Immature natural killer cell (primary cell): ENCODE results near the gene LRSAM1. TPM values are rescaled to one million over a fixed set of nuclear protein-coding genes. Genes with fewer than 3 reads are reported as not detected.
"Not testable (repeated sequence)": the region's sequence is repeated elsewhere in the genome, so short reads cannot be mapped to it uniquely, and the experiment has no call there.

ENCODE experiments used
- DNase-seq, 3 donors: peaks; one replicate each; pipeline ENCODE4 v3.0.0; 2022; ENCODE audit warnings: mixed read lengths in 1 of 3
- H3K27ac Mint-ChIP-seq, 6 donors: one replicate each; pipeline ENCODE4 v1.8.0; 2020; ENCODE audit warnings: mixed read lengths in 6 of 6, mild to moderate bottlenecking in 5 of 6, inconsistent platforms in 4 of 6, moderate library complexity in 3 of 6
- H3K27me3 Mint-ChIP-seq, 3 donors: one replicate each; pipeline ENCODE4 v1.8.0; 2020 to 2021; ENCODE audit warnings: low read depth in 3 of 3, mild to moderate bottlenecking in 3 of 3, mixed read lengths in 3 of 3, moderate library complexity in 3 of 3, inconsistent platforms in 1 of 3
- H3K36me3 Mint-ChIP-seq, 3 donors: one replicate each; pipeline ENCODE4 v1.8.0; 2020; ENCODE audit warnings: mixed read lengths in 3 of 3, inconsistent platforms in 2 of 3, mild to moderate bottlenecking in 2 of 3
- H3K4me1 Mint-ChIP-seq, 2 donors: one replicate each; pipeline ENCODE4 v1.8.0; 2020; ENCODE audit warnings: inconsistent platforms in 2 of 2, mild to moderate bottlenecking in 2 of 2, mixed read lengths in 2 of 2, moderate library complexity in 1 of 2
- H3K4me3 Mint-ChIP-seq, 5 donors: one replicate each; pipeline ENCODE4 v1.8.0; 2020; ENCODE audit warnings: mild to moderate bottlenecking in 5 of 5, mixed read lengths in 5 of 5, inconsistent platforms in 3 of 5, moderate library complexity in 3 of 5
- H3K9me3 Mint-ChIP-seq, 6 donors: one replicate each; pipeline ENCODE4 v1.8.0; 2020; ENCODE audit warnings: mild to moderate bottlenecking in 6 of 6, mixed read lengths in 6 of 6, inconsistent platforms in 4 of 6, moderate library complexity in 3 of 6
- polyA plus RNA-seq, 3 donors: library from polyadenylated mRNA; unstranded; fragments of 300-500 nt; fragmentation: Illumina TruSeq; gene quantifications; one replicate each; pipeline ENCODE4 v1.2.3, GENCODE V29; 2021

LRSAM1 gene
- polyA plus RNA-seq, 3 donors from 2014 or later, result 2.7 to 6.4 (median 4.4) TPM

- Mint-ChIP-seq H3K27me3 (peaks cover 11 to 13% (median 13%) of the 10 kb centered on the region in 3 donors), H3K9me3 (no peaks in the 10 kb centered on the region), H3K27ac (peak overlapping the region in 4 of 6 donors; percentile 66 to 91 (median 80)), H3K36me3 (peaks cover 8 to 29% (median 13%) of the 10 kb centered on the region in 3 donors), H3K4me1 (peaks cover 39 to 51% of the 10 kb centered on the region in 2 donors), H3K4me3 (peak overlapping the region; percentile 92 to 96 (median 96))
- DNase-seq, result no peak
These were observed 1.4 kb downstream of the LRSAM1 start for GRCh38 chr9:127452691-127453090.

- Mint-ChIP-seq H3K4me3 (no peak overlapping the region), H3K9me3 (no peaks in the 10 kb centered on the region), H3K36me3 (peaks cover 6 to 12% (median 8%) of the 10 kb centered on the region in 3 donors), H3K27ac (peak overlapping the region in 1 of 6 donors; percentile 34), H3K27me3 (peaks cover 8 to 10% (median 8%) of the 10 kb centered on the region in 3 donors), H3K4me1 (peaks cover 12 to 26% of the 10 kb centered on the region in 2 donors)
- DNase-seq, result peak in 1 of 3 donors; percentile 25
These were observed 4.1 kb downstream of the LRSAM1 start for GRCh38 chr9:127455324-127455992.

GRCh38 chr9:127457191-127457878 lies 6.0 kb downstream of the LRSAM1 start:
- Mint-ChIP-seq H3K27ac (no peak overlapping the region), H3K4me1 (peaks cover 4 to 12% of the 10 kb centered on the region in 2 donors), H3K36me3 (peaks cover 7 to 20% (median 11%) of the 10 kb centered on the region in 3 donors), H3K9me3 (no peaks in the 10 kb centered on the region), H3K27me3 (peaks cover 0 to 2% (median 0%) of the 10 kb centered on the region in 3 donors), H3K4me3 (no peak overlapping the region)
- DNase-seq, result no peak

- no peak overlapping the region for H3K27ac Mint-ChIP-seq
- H3K36me3 Mint-ChIP-seq, result peaks cover 16 to 24% (median 21%) of the 10 kb centered on the region in 3 donors
- no peaks in the 10 kb centered on the region for H3K9me3 Mint-ChIP-seq
- H3K4me1 Mint-ChIP-seq, result peaks cover 0 to 5% of the 10 kb centered on the region in 2 donors
- H3K4me3 Mint-ChIP-seq, result no peak overlapping the region
- DNase-seq, result no peak
- H3K27me3 Mint-ChIP-seq, result peaks cover 0 to 2% (median 2%) of the 10 kb centered on the region in 3 donors
These were observed 7.6 kb downstream of the LRSAM1 start for GRCh38 chr9:127458921-127459320.

GRCh38 chr9:127463382-127463781 lies 12.1 kb downstream of the LRSAM1 start:
- H3K27me3 Mint-ChIP-seq, result peaks cover 0 to 2% (median 2%) of the 10 kb centered on the region in 3 donors
- no peak overlapping the region for H3K4me3 Mint-ChIP-seq
- no peak overlapping the region for H3K27ac Mint-ChIP-seq
- no peaks in the 10 kb centered on the region for H3K4me1 Mint-ChIP-seq
- peaks cover 10 to 19% (median 16%) of the 10 kb centered on the region in 3 donors for H3K36me3 Mint-ChIP-seq
- no peak for DNase-seq
- no peaks in the 10 kb centered on the region for H3K9me3 Mint-ChIP-seq

GRCh38 chr9:127463911-127464310 lies 12.6 kb downstream of the LRSAM1 start:
- no peak for DNase-seq
- Mint-ChIP-seq H3K36me3 (peaks cover 10 to 19% (median 16%) of the 10 kb centered on the region in 3 donors), H3K27ac (no peak overlapping the region), H3K4me1 (no peaks in the 10 kb centered on the region), H3K4me3 (no peak overlapping the region), H3K27me3 (peaks cover 0 to 2% (median 2%) of the 10 kb centered on the region in 3 donors), H3K9me3 (no peaks in the 10 kb centered on the region)

- H3K27ac Mint-ChIP-seq, H3K9me3 Mint-ChIP-seq, H3K4me3 Mint-ChIP-seq, DNase-seq, H3K4me1 Mint-ChIP-seq, H3K27me3 Mint-ChIP-seq: not testable (repeated sequence)
- H3K36me3 Mint-ChIP-seq, result peaks cover 10 to 22% (median 19%) of the 10 kb centered on the region in 3 donors
These were observed 15.2 kb downstream of the LRSAM1 start for GRCh38 chr9:127466407-127466917.

- Mint-ChIP-seq H3K27me3 (no peaks in the 10 kb centered on the region), H3K9me3 (no peaks in the 10 kb centered on the region), H3K4me3 (no peak overlapping the region), H3K36me3 (peaks cover 6 to 13% (median 11%) of the 10 kb centered on the region in 3 donors), H3K27ac (no peak overlapping the region), H3K4me1 (no peaks in the 10 kb centered on the region)
- DNase-seq, result no peak
These were observed 16.3 kb downstream of the LRSAM1 start for GRCh38 chr9:127467621-127468020.

- Mint-ChIP-seq H3K27me3 (no peaks in the 10 kb centered on the region), H3K36me3 (peaks cover 7 to 22% (median 13%) of the 10 kb centered on the region in 3 donors), H3K27ac (no peak overlapping the region)
These were observed 19.4 kb downstream of the LRSAM1 start for GRCh38 chr9:127470662-127471061.

GRCh38 chr9:127473501-127473900 lies 22.2 kb downstream of the LRSAM1 start:
- H3K4me3 Mint-ChIP-seq, result no peak overlapping the region
- no peak overlapping the region for H3K27ac Mint-ChIP-seq
- no peaks in the 10 kb centered on the region for H3K9me3 Mint-ChIP-seq
- no peaks in the 10 kb centered on the region for H3K4me1 Mint-ChIP-seq
- DNase-seq, result no peak
- peaks cover 11 to 29% (median 12%) of the 10 kb centered on the region in 3 donors for H3K36me3 Mint-ChIP-seq
- H3K27me3 Mint-ChIP-seq, result no peaks in the 10 kb centered on the region

More at GRCh38 chr9:127470662-127471061, 19.4 kb downstream of the LRSAM1 start:
- no peak for DNase-seq
- no peaks in the 10 kb centered on the region for H3K4me1 Mint-ChIP-seq
- no peaks in the 10 kb centered on the region for H3K9me3 Mint-ChIP-seq
- H3K4me3 Mint-ChIP-seq, result no peak overlapping the region

GRCh38 chr9:127473932-127474331 lies 22.6 kb downstream of the LRSAM1 start:
- DNase-seq, result no peak
- no peaks in the 10 kb centered on the region for H3K9me3 Mint-ChIP-seq
- peaks cover 11 to 31% (median 14%) of the 10 kb centered on the region in 3 donors for H3K36me3 Mint-ChIP-seq
- no peaks in the 10 kb centered on the region for H3K4me1 Mint-ChIP-seq
- no peaks in the 10 kb centered on the region for H3K27me3 Mint-ChIP-seq
- no peak overlapping the region for H3K27ac Mint-ChIP-seq
- no peak overlapping the region for H3K4me3 Mint-ChIP-seq

- Mint-ChIP-seq H3K27ac (no peak overlapping the region), H3K27me3 (no peaks in the 10 kb centered on the region), H3K4me1 (no peaks in the 10 kb centered on the region), H3K9me3 (no peaks in the 10 kb centered on the region), H3K4me3 (no peak overlapping the region), H3K36me3 (peaks cover 11 to 33% (median 15%) of the 10 kb centered on the region in 3 donors)
- no peak for DNase-seq
These were observed 23.3 kb downstream of the LRSAM1 start for GRCh38 chr9:127474592-127474991.

GRCh38 chr9:127479507-127480081 lies 28.3 kb downstream of the LRSAM1 start:
- Mint-ChIP-seq H3K4me3 (no peak overlapping the region), H3K4me1 (no peaks in the 10 kb centered on the region), H3K9me3 (no peaks in the 10 kb centered on the region), H3K27ac (no peak overlapping the region), H3K36me3 (peaks cover 13 to 28% (median 13%) of the 10 kb centered on the region in 3 donors), H3K27me3 (peaks cover 0 to 4% (median 1%) of the 10 kb centered on the region in 3 donors)
- no peak for DNase-seq

- H3K4me1 Mint-ChIP-seq, result no peaks in the 10 kb centered on the region
- no peak for DNase-seq
- no peak overlapping the region for H3K27ac Mint-ChIP-seq
- H3K4me3 Mint-ChIP-seq, result no peak overlapping the region
- peaks cover 13 to 33% (median 17%) of the 10 kb centered on the region in 3 donors for H3K36me3 Mint-ChIP-seq
- H3K27me3 Mint-ChIP-seq, result peaks cover 0 to 4% (median 1%) of the 10 kb centered on the region in 3 donors
- H3K9me3 Mint-ChIP-seq, result no peaks in the 10 kb centered on the region
These were observed 31.4 kb downstream of the LRSAM1 start for GRCh38 chr9:127482662-127483061.
